Esophagus squamous epithelium (tissue), 4 donors: ENCODE measurements around the gene CD70.

Experiments
- POLR2A ChIP-seq, 4 donors: fragments of 450-650 bp; IDR thresholded peaks; one replicate each; pipeline ENCODE4 v1.6.1; 2017; ENCODE audit warnings: antibody characterized with exemption in 4 of 4, mild to moderate bottlenecking in 4 of 4, moderate library complexity in 3 of 4
- TF ChIP-seq, protein P1 (sequence below), 6 experiments: fragments of 450-650 bp in 4 of 6; fragments of 200-600 bp in 2 of 6; sonication (generic) in 2 of 6; IDR thresholded peaks; one replicate each; pipeline ENCODE4 v1.5.1; 2016 to 2019; ENCODE audit warnings: antibody characterized with exemption in 6 of 6, mild to moderate bottlenecking in 4 of 6, moderate library complexity in 4 of 6

DNA sequence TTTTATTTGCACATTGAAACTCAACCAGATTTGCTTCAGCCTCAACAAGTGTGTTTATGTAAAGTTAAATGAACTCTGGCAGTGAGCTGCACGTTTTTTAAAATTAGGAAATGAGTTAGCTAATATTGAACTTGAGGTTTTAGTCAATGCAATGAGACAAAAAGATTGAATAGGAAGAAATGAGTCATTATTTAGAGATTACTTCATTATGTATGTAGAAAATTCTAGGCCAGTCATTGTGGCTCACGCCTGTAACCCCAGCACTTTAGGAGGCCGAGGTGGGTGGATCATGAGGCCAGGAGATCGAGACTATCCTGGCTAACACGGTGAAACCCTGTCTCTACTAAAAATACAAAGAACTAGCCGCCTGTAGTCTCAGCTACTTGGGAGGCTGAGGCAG lies 22.8 kb upstream of the CD70 start:
- TF ChIP-seq, protein P1, sequence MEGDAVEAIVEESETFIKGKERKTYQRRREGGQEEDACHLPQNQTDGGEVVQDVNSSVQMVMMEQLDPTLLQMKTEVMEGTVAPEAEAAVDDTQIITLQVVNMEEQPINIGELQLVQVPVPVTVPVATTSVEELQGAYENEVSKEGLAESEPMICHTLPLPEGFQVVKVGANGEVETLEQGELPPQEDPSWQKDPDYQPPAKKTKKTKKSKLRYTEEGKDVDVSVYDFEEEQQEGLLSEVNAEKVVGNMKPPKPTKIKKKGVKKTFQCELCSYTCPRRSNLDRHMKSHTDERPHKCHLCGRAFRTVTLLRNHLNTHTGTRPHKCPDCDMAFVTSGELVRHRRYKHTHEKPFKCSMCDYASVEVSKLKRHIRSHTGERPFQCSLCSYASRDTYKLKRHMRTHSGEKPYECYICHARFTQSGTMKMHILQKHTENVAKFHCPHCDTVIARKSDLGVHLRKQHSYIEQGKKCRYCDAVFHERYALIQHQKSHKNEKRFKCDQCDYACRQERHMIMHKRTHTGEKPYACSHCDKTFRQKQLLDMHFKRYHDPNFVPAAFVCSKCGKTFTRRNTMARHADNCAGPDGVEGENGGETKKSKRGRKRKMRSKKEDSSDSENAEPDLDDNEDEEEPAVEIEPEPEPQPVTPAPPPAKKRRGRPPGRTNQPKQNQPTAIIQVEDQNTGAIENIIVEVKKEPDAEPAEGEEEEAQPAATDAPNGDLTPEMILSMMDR (IDR thresholded peaks at IDR 0.05) = no peak
- TF ChIP-seq POLR2A (IDR thresholded peaks at IDR 0.05) = no peak
